GM13976 (cell line): ENCODE data around the gene SLITRK6.

Experiments used
- DNase-seq: peaks from one replicate; pipeline ENCODE4 v3.0.0; 2012; ENCODE audit warnings: low spot score
- CTCF ChIP-seq: IDR thresholded peaks from 2 replicates; pipeline ENCODE4 v1.5.1; 2012; ENCODE audit warnings: borderline replicate concordance, mild to moderate bottlenecking; ENCODE audit not compliant: insufficient read depth; ENCODE audit errors: extremely low read depth, missing control alignments, control extremely low read depth
- in situ Hi-C: fragments of 300-500 bp; cut with MboI; formaldehyde crosslinking; loops from one replicate; pipeline ENCODE4 v1.12.0; 2022; ENCODE audit warnings: low sequenced_read_pairs, mixed read lengths, inconsistent platforms; ENCODE audit not compliant: unreplicated experiment

Gene SLITRK6

GRCh38 chr13:85823832-85824231 is 24.6 kb upstream of the SLITRK6 start:
- in situ Hi-C loops = no loop called here
- no peak for TF ChIP-seq CTCF
- no peak for DNase-seq

- in situ Hi-C loops = loop anchor here (10.0 kb wide), 1 partner anchor 905 kb away; no protein-coding TSS in a partner anchor
- no peak for DNase-seq
- TF ChIP-seq CTCF = no peak
Measured at GRCh38 chr13:85819513-85819912, 20.3 kb upstream of the SLITRK6 start.

- no peak for TF ChIP-seq CTCF
- in situ Hi-C loops = loop anchor here (10.0 kb wide), 1 partner anchor 902 kb away; no protein-coding TSS in a partner anchor
- DNase-seq = no peak
Measured at GRCh38 chr13:85816413-85816812, 17.2 kb upstream of the SLITRK6 start.

GRCh38 chr13:85812282-85812681 is 13.1 kb upstream of the SLITRK6 start:
- DNase-seq = no peak
- no peak for TF ChIP-seq CTCF
- in situ Hi-C loops = loop anchor here (10.0 kb wide), 1 partner anchor 897 kb away; no protein-coding TSS in a partner anchor

- DNase-seq = no peak
- TF ChIP-seq CTCF = no peak
- in situ Hi-C loops = no loop called here
Measured at GRCh38 chr13:85808811-85809210, 9.6 kb upstream of the SLITRK6 start.

DNA sequence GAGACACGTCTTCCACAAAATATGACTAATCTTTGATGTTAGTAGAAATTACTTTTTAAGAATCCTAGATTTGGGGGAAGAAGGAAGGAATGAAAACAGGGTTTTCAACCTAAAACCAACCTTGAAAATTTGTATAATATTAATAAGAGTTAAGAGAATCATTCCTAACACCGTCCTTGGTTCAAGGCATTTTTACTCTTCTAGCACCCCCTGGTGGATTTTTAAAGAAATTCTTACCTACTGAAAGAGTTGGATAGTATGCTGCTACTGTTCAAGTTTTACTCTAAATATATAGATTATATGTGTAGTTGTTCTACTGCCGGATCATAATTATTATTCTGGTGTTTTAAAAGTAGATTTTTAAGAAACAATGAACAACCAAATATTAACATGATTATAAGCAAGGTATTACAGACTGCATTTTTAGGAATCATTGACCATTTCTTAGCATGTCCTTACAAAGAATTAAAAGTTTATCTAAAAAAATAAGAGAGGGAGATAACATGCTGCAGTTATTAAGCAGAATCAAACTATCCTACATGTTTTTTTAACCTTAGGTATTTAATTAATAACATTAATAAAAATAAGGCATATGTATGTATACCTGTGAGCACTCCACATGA is 7.4 kb upstream of the SLITRK6 start:
- no peak for TF ChIP-seq CTCF
- in situ Hi-C loops = no loop called here
- no peak for DNase-seq
